Right atrium auricular region (tissue), 2 donors: ENCODE results near the gene CA6. TPM values are rescaled to one million over a fixed set of nuclear protein-coding genes. Genes with fewer than 3 reads are reported as not detected.
"Not testable (repeated sequence)": the region's sequence is repeated elsewhere in the genome, so short reads cannot be mapped to it uniquely, and the experiment has no call there.

Experiments
- DNase-seq: peaks from one replicate; pipeline ENCODE4 v3.0.0-alpha.2; 2019; ENCODE audit warnings: low spot score
- H3K27ac ChIP-seq, 2 donors: fragments of 200-600 bp; sonication (generic); 1 replicate in 1 of 2; 2 replicates in 1 of 2; pipeline ENCODE4 v1.5.1; 2016 to 2019
- H3K27me3 ChIP-seq, 2 donors: fragments of 200-600 bp; sonication (generic); one replicate each; pipeline versions ENCODE4 v1.5.1 to v1.6.0; 2017 to 2019
- H3K36me3 ChIP-seq: fragments of 200-600 bp; sonication (generic); one replicate; pipeline ENCODE4 v1.5.1; 2016
- H3K4me1 ChIP-seq, 2 donors: fragments of 200-600 bp; sonication (generic); one replicate each; pipeline versions ENCODE4 v1.5.1 to v1.6.0; 2017 to 2019
- H3K4me3 ChIP-seq, 2 donors: fragments of 200-600 bp; sonication (generic); 1 replicate in 1 of 2; 2 replicates in 1 of 2; pipeline ENCODE4 v1.5.1; 2017 to 2019; ENCODE audit warnings: mild to moderate bottlenecking in 1 of 2, moderate library complexity in 1 of 2
- H3K9me3 ChIP-seq, 2 donors: fragments of 200-600 bp; sonication (generic); one replicate each; pipeline ENCODE4 v1.5.1; 2019
- CTCF ChIP-seq, 2 donors: fragments of 200-600 bp; sonication (generic); IDR thresholded peaks; one replicate each; pipeline ENCODE4 v1.5.1; 2019; ENCODE audit warnings: antibody characterized with exemption in 2 of 2
- total RNA-seq, 2 donors: library from RNA; depleted of rRNA; stranded (reverse); fragments of >200 nt; gene quantifications; one replicate each; pipeline ENCODE4 v1.1.0, GENCODE V29; 2016

Gene CA6
- total RNA-seq, 2 donors from 2014 or later: not detected

- no peaks in the 10 kb centered on the region for H3K36me3 ChIP-seq
- H3K4me3 ChIP-seq: no peak overlapping the region
- H3K27me3 ChIP-seq: no peaks in the 10 kb centered on the region
- no peaks in the 10 kb centered on the region for H3K9me3 ChIP-seq
- TF ChIP-seq CTCF (IDR thresholded peaks at IDR 0.05): no peak
- H3K27ac ChIP-seq: no peak overlapping the region
- DNase-seq: no peak
- H3K4me1 ChIP-seq: no peaks in the 10 kb centered on the region
Observed at GRCh38 chr1:8925406-8925805, 20.3 kb upstream of the CA6 start.

- H3K4me3 ChIP-seq: no peak overlapping the region
- TF ChIP-seq CTCF (IDR thresholded peaks at IDR 0.05): no peak
- no peak for DNase-seq
- no peaks in the 10 kb centered on the region for H3K27me3 ChIP-seq
- H3K4me1 ChIP-seq: no peaks in the 10 kb centered on the region
- no peaks in the 10 kb centered on the region for H3K9me3 ChIP-seq
- no peaks in the 10 kb centered on the region for H3K36me3 ChIP-seq
- no peak overlapping the region for H3K27ac ChIP-seq
Observed at GRCh38 chr1:8925960-8926359, 19.7 kb upstream of the CA6 start.

- Histone ChIP-seq H3K36me3 (no peaks in the 10 kb centered on the region), H3K27ac (no peak overlapping the region), H3K9me3 (no peaks in the 10 kb centered on the region), H3K4me3 (no peak overlapping the region), H3K4me1 (no peaks in the 10 kb centered on the region), H3K27me3 (no peaks in the 10 kb centered on the region)
- TF ChIP-seq CTCF (IDR thresholded peaks at IDR 0.05): no peak
- DNase-seq: no peak
Observed at GRCh38 chr1:8926707-8927694, 18.7 kb upstream of the CA6 start.

- Histone ChIP-seq H3K27me3 (no peaks in the 10 kb centered on the region), H3K4me3 (no peak overlapping the region), H3K36me3 (no peaks in the 10 kb centered on the region), H3K9me3 (no peaks in the 10 kb centered on the region), H3K4me1 (no peaks in the 10 kb centered on the region), H3K27ac (no peak overlapping the region)
- no peak for TF ChIP-seq CTCF (IDR thresholded peaks at IDR 0.05)
- DNase-seq: no peak
Observed at GRCh38 chr1:8930116-8930515, 15.6 kb upstream of the CA6 start.

GRCh38 chr1:8937051-8937450, 8.6 kb upstream of the CA6 start:
- H3K4me1 ChIP-seq, H3K9me3 ChIP-seq, H3K4me3 ChIP-seq, H3K27me3 ChIP-seq, DNase-seq, H3K36me3 ChIP-seq: not testable (repeated sequence)
- H3K27ac ChIP-seq: peak overlapping the region in 1 of 2 donors; percentile 33

- H3K4me1 ChIP-seq: peaks cover 0 to under 1% of the 10 kb centered on the region in 2 donors
- no peak overlapping the region for H3K4me3 ChIP-seq
- peak overlapping the region in 1 of 2 donors; percentile 33 for H3K27ac ChIP-seq
- no peak for DNase-seq
- no peaks in the 10 kb centered on the region for H3K9me3 ChIP-seq
- no peaks in the 10 kb centered on the region for H3K27me3 ChIP-seq
- H3K36me3 ChIP-seq: no peaks in the 10 kb centered on the region
- TF ChIP-seq CTCF (IDR thresholded peaks at IDR 0.05): no peak
Observed at GRCh38 chr1:8937701-8938100, 8.0 kb upstream of the CA6 start.
